ENCODE data around the gene TRAF3IP1.
"Not testable (repeated sequence)": the region's sequence is repeated elsewhere in the genome, so short reads cannot be mapped to it uniquely, and the experiment has no call there.

TRAF3IP1 gene

DNA sequence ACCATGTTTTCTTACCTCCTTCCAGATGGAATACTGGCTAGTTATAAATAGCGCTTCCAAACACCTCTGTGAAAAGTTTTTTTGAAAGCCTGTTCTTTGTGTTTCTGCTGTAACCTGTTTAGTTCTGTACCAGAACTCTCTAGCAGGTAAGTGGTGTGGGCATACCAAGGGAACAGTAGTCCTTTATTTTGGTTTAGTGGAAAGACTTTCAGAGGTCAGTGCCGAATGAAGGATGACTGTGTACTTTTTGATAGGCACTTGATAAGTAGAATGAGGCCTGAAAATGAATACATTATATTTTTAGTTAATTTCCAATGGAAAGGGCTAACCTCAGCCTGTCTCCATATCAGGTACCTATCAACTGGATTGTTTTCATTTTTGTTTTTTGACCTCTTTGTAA lies 78.8 kb downstream of the TRAF3IP1 start:
- TF ChIP-seq, protein P1, sequence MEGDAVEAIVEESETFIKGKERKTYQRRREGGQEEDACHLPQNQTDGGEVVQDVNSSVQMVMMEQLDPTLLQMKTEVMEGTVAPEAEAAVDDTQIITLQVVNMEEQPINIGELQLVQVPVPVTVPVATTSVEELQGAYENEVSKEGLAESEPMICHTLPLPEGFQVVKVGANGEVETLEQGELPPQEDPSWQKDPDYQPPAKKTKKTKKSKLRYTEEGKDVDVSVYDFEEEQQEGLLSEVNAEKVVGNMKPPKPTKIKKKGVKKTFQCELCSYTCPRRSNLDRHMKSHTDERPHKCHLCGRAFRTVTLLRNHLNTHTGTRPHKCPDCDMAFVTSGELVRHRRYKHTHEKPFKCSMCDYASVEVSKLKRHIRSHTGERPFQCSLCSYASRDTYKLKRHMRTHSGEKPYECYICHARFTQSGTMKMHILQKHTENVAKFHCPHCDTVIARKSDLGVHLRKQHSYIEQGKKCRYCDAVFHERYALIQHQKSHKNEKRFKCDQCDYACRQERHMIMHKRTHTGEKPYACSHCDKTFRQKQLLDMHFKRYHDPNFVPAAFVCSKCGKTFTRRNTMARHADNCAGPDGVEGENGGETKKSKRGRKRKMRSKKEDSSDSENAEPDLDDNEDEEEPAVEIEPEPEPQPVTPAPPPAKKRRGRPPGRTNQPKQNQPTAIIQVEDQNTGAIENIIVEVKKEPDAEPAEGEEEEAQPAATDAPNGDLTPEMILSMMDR (conservative IDR thresholded peaks at IDR 0.05) = no peak
- H3K27ac ChIP-seq = no peak overlapping the region

DNA sequence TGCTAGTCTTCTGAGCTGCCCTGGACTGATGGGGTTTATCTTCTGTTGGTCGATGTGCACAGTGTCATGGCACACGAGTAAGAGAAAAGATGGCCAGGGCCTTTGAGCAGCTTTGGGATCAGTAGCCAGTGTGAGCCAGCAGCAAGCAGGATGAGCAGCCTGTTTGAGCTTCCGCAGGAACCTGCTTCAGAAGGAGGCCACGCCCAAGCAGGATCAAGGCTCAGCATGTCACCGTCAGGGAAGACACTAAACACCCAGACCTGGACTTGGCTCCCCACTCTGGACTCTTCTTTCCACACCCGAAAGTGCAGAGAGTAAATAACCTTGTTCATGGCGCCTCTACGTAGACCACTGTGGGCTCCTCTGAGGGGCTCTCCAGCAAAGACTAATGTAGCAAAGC lies 81.2 kb downstream of the TRAF3IP1 start:
- TF ChIP-seq, protein P1 (conservative IDR thresholded peaks at IDR 0.05) = no peak
- no peak overlapping the region for H3K27ac ChIP-seq

DNA sequence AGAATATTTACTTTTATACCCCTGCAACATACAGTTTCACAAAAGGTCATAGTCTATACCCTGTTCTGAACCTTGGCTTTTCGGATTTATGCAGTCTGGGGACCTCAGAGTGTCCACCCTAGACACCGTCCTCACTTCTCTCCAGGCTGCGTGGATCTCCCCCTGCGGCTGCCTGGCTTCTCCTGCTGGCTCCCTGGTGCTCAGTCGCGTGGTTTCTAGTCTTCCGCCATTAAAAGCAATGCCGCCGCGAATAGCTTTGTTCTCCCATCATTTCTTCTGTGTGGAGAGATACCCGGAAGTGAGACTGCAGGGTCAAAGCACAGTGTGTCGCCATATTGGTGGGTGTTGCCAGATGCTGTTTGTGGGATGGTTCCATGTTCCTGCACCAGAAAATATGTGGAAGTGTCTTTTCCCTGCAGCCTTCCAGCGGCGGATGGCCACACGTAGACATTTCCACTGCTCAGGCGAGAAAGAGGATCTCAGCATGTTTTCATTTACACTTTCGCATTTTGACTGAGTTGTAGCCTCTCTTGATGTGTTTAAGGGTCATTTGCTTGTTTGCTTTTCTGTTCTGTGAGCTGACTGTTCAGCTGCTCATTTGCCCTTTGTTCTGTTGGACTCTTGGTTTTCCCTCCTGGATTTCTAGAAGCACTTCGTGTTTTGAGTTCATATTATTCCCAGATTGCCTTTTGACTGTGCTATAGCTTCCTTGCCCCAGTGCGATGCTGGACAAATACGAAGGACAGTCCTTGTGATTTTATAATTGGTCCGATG lies 83.5 kb downstream of the TRAF3IP1 start:
- H3K27ac ChIP-seq = no peak overlapping the region

DNA sequence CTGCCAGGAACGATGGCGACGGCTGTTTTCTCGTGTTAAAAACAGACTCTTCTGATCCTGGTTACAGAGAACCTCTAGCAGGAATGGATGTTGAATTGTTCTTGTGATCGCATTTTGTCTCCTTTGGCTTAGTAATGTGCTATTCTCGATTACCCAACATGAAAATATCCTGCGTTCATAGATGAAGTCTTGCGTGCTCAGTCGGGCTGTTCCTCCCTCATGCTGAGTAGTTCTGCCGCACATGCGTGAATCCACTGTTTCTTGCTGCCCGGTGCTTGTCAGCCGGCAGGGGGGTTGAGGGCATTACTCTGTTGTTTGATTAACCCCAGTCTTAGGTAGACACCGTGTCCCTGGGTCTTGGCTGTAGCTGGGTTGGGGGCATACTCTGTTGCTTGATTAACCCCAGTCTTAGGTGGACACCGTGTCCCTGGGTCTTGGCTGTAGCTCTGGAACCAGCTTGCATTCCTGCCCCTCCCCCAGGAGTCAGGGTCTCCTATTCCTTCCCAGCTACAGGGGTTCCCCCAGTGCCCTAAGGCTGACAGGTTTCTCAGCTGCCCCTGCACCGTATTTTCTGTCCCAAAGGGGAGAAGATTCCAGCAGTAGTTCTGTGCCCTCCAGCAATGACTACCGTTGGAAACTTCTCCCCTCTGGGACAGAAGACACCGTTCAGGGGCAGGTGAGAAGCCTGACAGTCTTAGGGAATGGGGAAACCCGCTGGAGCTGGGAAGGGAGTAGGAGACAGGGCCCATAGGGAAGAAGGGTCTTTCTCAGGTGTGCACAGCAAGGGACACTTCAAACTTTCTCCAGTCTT lies 84.3 kb downstream of the TRAF3IP1 start:
- TF ChIP-seq, protein P1 (conservative IDR thresholded peaks at IDR 0.05) = no peak
- no peak overlapping the region for H3K27ac ChIP-seq

More for the DNA sequence above, 83.5 kb downstream of the TRAF3IP1 start:
- TF ChIP-seq, protein P1 (conservative IDR thresholded peaks at IDR 0.05) = no peak

DNA sequence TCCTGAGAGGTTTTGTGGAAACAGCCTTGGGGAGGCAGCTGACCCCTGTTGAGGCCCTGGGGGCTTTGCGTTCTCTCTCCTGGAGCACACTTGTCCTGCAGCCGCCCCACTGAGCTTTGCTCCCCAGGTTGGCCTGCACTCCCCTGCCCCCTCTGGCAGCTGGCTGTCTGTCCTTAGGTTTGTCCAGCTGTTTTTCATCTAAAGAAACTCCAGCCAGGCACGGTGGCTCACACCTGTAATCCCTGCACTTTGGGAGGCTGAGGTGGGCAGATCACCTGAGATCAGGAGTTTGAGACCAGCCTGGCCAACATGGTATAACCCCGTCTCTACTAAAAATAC lies 84.9 kb downstream of the TRAF3IP1 start:
- H3K27ac ChIP-seq = not testable (repeated sequence)

- H3K27ac ChIP-seq = no peak overlapping the region
- TF ChIP-seq, protein P1 (conservative IDR thresholded peaks at IDR 0.05) = no peak
Measured at GRCh38 chr2:238406221-238406997, 86.1 kb downstream of the TRAF3IP1 start.

DNA sequence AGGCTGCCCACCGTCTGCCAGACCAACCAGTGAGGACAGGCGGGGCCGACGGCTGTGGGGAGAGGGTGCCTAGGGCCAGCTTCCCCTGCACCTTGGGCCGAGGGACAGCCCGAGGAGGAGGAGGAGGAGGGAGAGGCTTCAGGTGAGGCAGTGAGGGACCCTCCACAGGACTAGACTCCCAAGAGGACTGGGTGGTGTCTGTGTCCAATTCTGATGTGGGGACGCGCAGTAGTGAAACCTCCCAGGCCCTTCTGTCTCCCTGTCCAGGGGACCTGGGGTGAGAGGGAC lies 86.6 kb downstream of the TRAF3IP1 start:
- H3K27ac ChIP-seq = no peak overlapping the region

More for the DNA sequence above, 86.6 kb downstream of the TRAF3IP1 start:
- TF ChIP-seq, protein P1 (conservative IDR thresholded peaks at IDR 0.05) = no peak

All from VCaP (cell line).